H54 (cell line): ENCODE data around the gene PRDM16.

ENCODE experiments used
- DNase-seq: peaks from one replicate; pipeline ENCODE4 v3.0.0; 2011; ENCODE audit warnings: low spot score, mixed read lengths; ENCODE audit not compliant: insufficient read length
- FAIRE-seq: peaks from 3 replicates; lab custom pipeline; 2011; peaks lifted over from hg19 to GRCh38; lab: Jason Lieb, UNC
- POLR2A ChIP-seq: IDR thresholded peaks from 2 replicates; pipeline ENCODE4 v1.6.1; 2011; ENCODE audit warnings: low read depth, mild to moderate bottlenecking, low read length

PRDM16 gene

DNA sequence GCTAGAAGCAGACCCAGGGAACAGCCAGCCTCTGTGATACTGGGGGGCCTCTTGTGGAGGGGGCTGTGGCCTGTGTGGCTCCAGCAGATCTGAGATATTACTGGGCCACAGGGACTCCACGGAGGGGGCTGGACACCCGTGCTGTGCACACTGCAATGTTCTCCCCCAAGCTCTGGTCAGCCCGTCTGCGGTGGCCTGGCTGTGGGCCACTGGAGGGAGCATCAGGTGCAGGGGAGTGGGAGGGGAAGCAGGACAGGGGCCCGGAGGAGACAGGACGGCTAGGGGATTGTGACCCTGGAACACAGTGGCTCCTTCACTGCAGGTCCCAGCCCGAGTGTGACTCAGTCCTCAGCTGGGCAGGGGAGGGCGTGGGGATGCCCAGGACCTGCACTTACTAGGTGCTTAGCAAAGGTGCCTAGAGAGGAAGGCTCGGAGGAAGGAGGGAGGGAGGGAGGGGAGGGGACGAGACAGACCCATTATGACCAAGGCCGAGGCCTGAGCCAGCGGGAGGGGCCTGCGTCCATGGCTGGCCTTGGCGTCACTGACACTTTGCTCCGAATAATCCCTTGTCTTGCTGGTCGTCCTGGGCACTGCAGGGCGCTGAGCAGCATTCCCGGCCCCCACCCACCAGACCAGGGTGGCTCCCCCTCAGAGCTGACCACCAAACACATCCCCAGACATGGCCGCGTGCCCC lies 44.2 kb downstream of the PRDM16 start:
- FAIRE-seq, result no peak
- no peak for DNase-seq
- TF ChIP-seq POLR2A, result no peak

DNA sequence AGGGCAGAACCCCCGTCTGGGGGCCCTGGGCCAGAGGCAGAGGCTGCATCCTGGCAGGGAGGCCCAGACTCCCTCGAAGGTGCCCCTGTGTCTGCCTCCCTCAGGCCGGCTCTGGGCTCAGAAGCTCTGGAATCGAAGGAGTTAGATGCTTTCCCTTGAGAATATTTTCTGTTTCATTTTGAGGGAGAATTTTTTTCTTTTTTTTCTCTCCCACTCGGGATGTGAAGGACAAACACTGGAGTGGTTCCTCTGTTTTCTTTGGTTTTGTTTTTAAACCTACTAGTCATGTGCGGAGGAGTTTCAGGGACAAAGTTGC lies 44.7 kb downstream of the PRDM16 start:
- TF ChIP-seq POLR2A, result no peak
- no peak for DNase-seq
- no peak for FAIRE-seq

DNA sequence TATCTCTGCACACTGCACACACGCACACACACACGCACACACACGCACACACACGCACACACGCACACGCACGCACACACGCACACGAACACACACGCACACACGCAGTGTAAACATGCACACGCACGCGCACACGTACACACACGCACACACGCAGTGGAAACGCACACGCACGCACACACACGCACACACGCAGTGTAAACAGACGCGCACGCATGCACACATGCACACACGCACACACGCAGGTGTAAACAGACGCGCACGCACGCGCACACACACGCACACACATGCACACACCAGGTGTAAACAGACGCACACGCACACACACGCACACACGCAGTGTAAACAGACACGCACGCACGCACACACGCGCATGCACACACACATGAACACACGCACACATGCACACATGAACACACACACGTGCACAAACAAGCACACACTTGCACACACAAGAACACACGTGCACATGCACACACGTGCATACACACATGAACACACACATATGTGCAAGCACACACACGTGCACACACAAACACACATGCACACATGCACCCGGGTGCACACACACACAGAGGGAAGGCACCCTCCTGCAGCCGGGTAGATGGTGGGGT lies 45.2 kb downstream of the PRDM16 start:
- no peak for FAIRE-seq
- no peak for TF ChIP-seq POLR2A
- no peak for DNase-seq

DNA sequence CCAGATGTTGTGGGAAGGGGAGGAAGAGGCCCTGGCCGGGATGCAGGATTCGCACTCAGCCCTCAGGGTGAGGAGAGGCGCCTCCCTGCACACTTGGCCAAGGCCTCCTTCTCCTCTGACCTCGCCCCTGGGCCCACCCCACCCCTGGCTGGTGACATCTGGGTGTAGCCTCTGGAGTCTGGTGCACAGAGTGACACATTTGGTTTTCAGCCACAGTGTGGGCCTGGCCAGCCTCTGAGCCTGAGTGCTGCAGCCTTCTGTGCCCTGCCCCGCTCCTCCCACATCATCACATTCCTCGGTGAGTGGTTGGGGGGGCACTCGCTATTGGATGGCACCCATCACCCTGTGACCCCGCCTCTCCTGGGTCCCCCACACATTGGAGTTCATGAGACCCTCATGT lies 45.8 kb downstream of the PRDM16 start:
- FAIRE-seq (no peak), DNase-seq (no peak)
- no peak for TF ChIP-seq POLR2A

DNA sequence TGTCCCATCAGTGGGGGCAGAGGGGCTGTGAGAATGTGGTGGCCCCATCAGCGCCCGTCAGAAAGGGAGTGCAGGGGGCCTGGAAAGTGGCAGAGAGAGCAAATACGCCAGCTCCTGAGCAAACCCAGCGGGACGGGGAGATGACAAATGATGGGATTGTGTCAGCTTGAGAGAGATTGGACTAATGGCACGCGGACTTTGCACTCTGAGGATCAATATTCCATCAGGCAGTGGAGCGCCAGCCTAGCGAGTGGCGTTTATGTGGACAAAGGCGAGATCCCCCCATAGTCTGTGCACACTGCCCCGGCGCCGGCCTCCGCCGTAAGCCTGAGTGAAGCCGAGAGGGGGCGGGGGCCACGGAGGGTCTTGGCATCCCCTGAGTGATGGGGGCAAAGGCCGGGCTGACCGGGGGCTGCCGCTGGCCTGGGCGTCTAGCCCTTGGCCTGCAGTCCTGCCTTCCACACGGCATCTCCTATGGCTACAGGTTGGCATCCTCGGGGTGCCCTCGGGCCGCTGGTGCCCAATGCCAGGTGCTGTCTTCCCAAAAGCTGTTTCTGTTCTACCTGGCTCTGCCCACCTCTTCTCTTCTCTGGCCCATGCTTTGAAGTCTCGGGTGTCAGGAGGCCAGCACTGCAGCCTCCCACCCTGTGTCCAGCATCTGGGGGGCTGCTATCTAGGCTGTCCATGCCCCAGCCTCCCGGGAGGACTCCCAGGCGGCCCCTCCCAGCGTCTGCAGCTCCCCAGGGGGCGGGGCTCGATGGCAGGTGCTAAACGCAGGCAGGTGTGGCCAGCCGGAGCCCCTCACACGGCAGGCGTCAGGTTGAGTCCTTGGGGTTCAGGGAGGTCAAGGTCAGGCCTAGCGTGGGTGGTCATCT lies 46.5 kb downstream of the PRDM16 start:
- no peak for TF ChIP-seq POLR2A
- DNase-seq, result no peak
- no peak for FAIRE-seq

DNA sequence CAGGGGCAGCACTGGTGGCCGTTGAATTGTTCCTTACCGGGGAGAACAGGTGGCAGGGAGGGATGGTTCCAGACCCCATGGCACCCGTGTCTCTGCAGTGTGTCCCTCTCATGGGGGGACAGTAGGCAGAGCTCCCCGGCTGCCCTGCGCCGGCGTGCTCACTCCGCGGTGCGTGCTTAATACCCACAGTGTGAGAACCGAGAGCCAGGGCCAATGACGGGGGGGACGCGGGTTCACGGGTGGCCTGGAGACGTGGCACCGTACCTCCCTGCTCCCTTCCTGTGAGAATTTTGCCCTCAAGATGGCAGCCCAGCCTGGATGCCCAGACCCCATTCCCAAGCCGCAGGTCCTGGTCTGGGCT lies 47.1 kb downstream of the PRDM16 start:
- no peak for FAIRE-seq
- TF ChIP-seq POLR2A, result no peak
- DNase-seq, result no peak

DNA sequence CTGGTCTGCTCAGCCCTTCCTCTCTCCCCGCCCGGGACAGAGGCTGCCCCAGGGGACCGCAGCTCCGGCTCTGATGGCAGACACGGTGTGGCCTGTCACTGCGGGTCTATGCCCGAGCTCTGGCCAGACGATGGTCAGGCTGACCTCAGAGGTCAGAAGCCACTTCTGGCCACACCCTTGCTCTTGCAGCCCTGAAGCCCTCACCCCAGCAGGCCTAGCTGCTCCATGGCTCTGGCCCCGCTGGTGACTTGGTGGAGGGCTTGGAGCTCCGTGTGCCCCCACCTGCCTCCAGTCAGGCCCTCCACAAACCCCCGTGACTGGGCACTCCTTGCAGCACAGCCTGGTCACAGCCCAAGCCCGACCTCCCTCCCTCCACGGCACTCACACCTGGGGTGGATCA lies 47.6 kb downstream of the PRDM16 start:
- no peak for FAIRE-seq

DNA sequence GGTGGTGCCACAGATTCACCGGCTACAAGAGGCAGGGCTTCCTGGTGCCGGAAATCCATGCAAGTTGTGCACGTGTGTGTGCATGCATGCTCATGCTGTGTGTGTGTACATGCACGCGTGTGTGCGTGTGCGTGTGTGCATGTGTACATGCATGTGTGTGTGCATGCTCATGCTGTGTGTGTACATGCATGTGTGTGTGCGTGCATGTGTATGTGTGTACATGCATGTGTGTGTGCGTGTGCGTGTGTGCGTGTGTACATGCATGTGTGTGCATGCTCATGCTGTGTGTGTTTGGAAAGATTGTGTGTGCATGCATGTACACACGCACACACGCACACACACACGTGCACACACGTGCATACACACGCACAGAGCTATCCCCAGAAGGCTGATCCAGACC lies 48.9 kb downstream of the PRDM16 start:
- no peak for DNase-seq
- no peak for FAIRE-seq
- no peak for TF ChIP-seq POLR2A

More for the DNA sequence above, 47.6 kb downstream of the PRDM16 start:
- no peak for TF ChIP-seq POLR2A
- no peak for DNase-seq

DNA sequence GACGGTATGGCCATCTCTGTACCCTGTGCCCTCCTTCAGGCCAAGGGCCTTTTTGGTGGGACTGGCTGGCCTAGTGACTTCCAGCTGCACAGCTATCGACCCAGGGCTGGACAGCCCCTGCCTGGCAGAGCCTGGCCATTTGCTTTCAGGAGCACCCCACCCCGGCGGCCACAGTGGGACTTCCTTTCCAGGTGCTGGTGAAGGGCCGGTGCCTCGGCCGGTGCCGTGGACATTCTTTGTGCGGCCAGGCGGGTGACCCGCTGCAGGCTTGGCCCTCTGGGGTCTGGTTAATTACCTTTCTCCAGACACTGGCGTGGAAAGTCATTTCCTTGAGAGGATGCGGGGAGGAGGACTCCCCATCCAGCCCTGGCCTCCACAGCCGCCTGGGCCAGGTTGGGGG lies 50.1 kb downstream of the PRDM16 start:
- no peak for TF ChIP-seq POLR2A
- FAIRE-seq (no peak), DNase-seq (no peak)

DNA sequence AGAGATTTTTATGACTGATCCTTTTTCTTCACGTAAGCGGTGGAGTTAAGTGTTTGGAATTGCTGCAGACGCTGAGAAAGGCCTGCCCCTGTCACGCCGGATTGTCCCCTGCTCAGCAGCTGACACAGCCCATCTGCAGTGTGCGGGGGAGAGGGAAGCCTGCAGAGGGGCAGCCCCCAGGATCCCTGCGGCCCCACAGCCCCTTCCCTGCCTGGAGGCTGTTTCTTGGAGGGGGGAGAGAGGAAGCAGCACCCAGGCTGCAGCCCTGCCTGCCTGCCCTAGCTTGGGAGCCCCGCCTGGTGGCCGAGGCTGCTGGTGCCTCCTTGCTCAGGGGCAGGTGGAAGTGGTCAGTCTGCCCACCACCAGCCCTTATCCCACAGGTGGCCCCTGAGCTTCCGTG lies 50.7 kb downstream of the PRDM16 start:
- DNase-seq (no peak), FAIRE-seq (no peak)
- TF ChIP-seq POLR2A, result no peak

DNA sequence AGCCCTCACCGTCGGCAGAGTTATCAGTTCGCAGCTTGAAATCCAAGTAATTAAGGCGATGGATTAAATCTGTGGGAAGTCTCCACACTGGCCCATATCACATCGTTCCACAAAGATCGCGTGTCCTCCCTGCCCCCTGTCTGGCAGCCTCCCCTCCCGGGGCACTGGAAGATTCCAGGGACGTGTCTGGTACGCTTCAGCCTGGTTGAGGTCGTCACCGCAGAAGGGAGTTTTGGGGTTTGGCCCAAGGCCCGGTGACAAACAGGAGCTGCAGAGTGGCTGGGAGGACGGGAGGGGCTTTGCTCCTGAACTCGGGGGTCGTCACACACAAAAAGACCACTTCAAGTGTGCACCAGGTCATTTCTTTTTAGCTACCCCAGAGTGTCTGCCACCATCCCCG lies 51.1 kb downstream of the PRDM16 start:
- TF ChIP-seq POLR2A, result no peak
- no peak for FAIRE-seq
- no peak for DNase-seq

DNA sequence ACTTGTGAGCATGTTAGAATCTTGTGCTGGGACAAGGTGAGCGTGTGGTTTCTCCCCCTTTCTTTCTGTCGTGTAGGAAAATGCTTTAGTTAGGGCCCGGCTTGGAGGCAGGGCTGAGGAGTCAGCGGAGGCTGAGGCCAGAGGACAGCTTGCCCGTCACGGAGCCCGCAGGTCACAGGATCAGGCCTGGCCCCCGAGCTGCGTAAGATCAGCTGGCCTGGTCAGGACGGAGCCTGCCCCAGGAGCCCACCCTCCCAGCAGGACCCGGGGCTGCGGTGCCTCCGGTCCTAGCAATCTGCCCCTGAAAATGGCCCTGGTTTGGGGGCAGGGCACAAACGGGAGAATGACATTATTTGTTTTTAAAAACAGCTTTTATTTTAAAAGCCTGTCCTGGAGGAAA lies 52.0 kb downstream of the PRDM16 start:
- FAIRE-seq, result no peak
- no peak for TF ChIP-seq POLR2A
- DNase-seq, result no peak

DNA sequence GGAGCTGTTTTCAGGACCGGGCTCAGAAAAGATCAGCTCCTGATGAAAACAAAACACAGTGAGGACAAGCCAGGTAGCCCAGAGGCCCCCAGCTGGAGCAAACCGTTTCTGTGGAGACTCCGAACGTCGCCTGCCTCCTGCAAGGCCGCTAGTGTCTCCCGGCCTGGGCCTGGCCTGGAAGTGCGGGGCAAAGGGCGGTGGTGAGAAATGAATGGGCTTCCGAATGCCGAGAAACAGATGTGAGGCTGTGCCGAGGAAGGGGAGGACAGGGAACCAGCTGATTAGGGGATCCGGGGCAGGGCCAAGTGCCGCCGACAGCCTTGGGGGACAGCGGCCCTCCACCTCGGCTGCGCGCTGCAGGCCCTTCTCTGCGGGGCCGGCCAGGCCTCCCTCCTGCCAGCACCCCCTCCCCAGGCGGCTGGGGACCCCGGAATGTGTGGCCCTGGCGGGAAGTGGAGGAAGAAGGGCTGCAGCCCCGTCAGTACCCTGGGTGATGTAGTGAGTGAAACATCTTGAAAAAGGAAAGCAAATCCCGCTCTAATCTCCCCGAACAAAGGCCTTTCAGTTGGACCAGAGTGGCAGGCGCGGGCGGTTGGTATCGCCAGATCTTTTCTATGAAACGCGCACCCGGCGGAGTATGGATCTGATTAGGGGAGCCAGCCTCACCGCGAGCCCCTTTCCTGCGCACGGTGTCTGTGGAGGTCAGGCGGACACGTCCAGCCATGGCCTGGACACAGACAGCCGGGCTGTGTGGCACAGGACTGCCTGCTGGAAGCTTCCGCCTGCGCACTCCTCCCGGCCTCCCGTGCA lies 52.6 kb downstream of the PRDM16 start:
- no peak for FAIRE-seq
- no peak for DNase-seq
- TF ChIP-seq POLR2A, result no peak

DNA sequence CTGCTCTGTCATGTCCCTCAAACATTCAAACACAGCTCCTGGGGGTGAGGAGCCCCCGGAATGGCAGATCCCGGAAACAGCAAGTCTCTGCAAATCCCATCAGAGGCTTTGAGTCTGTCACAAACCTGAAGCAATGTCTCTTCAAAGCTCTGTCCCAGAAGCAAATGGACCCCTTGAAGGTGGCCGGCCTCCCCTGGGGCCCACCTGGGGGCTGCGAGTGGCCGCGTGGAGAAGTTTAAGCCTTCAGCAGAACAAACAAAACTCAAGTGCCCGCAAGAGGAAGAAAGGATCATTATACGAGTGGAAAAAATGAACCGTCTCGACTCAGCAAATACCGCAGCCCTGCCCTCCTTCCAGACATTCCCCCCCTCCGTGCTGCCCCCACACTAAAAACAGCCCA lies 53.3 kb downstream of the PRDM16 start:
- no peak for TF ChIP-seq POLR2A
- FAIRE-seq (no peak), DNase-seq (no peak)
